GM23248 (cell line): ENCODE results near the gene SCAF1. TPM values are rescaled to one million over a fixed set of nuclear protein-coding genes. Genes with fewer than 3 reads are reported as not detected.
"Not testable (repeated sequence)": the region's sequence is repeated elsewhere in the genome, so short reads cannot be mapped to it uniquely, and the experiment has no call there.

Experiments
- DNase-seq: peaks from one replicate; pipeline ENCODE4 v3.0.0-alpha.2; 2015
- H2AFZ ChIP-seq: fragments of 200-600 bp; sonication (generic); 2 replicates; pipeline ENCODE4 v1.6.1; 2016; ENCODE audit warnings: antibody characterized with exemption
- H3F3A ChIP-seq: fragments of 200-600 bp; sonication (generic); 2 replicates; pipeline ENCODE4 v1.6.1; 2016; ENCODE audit warnings: mild to moderate bottlenecking, antibody characterized with exemption, mixed run types; ENCODE audit not compliant: insufficient read depth
- H3K27ac ChIP-seq: fragments of 200-600 bp; sonication (generic); 2 replicates; pipeline ENCODE4 v1.5.1; 2016; ENCODE audit warnings: mild to moderate bottlenecking
- H3K27me3 ChIP-seq: fragments of 200-600 bp; sonication (generic); replicated peaks from 2 replicates; pipeline ENCODE4 v1.6.1; 2016; ENCODE audit warnings: mild to moderate bottlenecking; ENCODE audit not compliant: insufficient read depth
- H3K36me3 ChIP-seq: fragments of 200-600 bp; sonication (generic); 2 replicates; pipeline ENCODE4 v1.6.1; 2016; ENCODE audit warnings: low read depth, mild to moderate bottlenecking
- H3K4me1 ChIP-seq: fragments of 200-600 bp; sonication (generic); 2 replicates; pipeline ENCODE4 v1.6.1; 2016; ENCODE audit warnings: mild to moderate bottlenecking; ENCODE audit not compliant: insufficient read depth
- H3K4me2 ChIP-seq: fragments of 200-600 bp; sonication (generic); one replicate; pipeline ENCODE4 v1.6.1; 2016; ENCODE audit warnings: mild to moderate bottlenecking; ENCODE audit not compliant: unreplicated experiment
- H3K4me3 ChIP-seq: fragments of 200-600 bp; sonication (generic); 2 replicates; pipeline ENCODE4 v1.5.1; 2016; ENCODE audit warnings: mild to moderate bottlenecking
- H3K79me2 ChIP-seq: fragments of 200-600 bp; sonication (generic); 2 replicates; pipeline ENCODE4 v1.6.1; 2016; ENCODE audit warnings: mild to moderate bottlenecking; ENCODE audit not compliant: insufficient read depth
- H3K9ac ChIP-seq: fragments of 200-600 bp; sonication (generic); 2 replicates; pipeline ENCODE4 v1.6.1; 2016; ENCODE audit warnings: mild to moderate bottlenecking
- H3K9me2 ChIP-seq: fragments of 200-600 bp; sonication (generic); 2 replicates; pipeline ENCODE4 v1.6.1; 2016; ENCODE audit warnings: mixed run types, mild to moderate bottlenecking, moderate library complexity; ENCODE audit not compliant: insufficient read depth
- H3K9me3 ChIP-seq: fragments of 200-600 bp; sonication (generic); one replicate; pipeline ENCODE4 v1.6.1; 2017; ENCODE audit warnings: low read depth
- H4K20me1 ChIP-seq: fragments of 200-600 bp; sonication (generic); 2 replicates; pipeline ENCODE4 v1.6.0; 2016; ENCODE audit not compliant: insufficient read depth
- EZH2 ChIP-seq: fragments of 200-600 bp; sonication (generic); IDR thresholded peaks from 2 replicates; pipeline ENCODE4 v1.6.1; 2018; ENCODE audit warnings: antibody characterized with exemption, mild to moderate bottlenecking; ENCODE audit not compliant: insufficient read depth, poor library complexity, severe bottlenecking
- EZH2phosphoT487 ChIP-seq: fragments of 200-600 bp; sonication (generic); IDR thresholded peaks from 2 replicates; pipeline ENCODE4 v1.6.1; 2018; ENCODE audit warnings: antibody characterized with exemption, moderate library complexity, mild to moderate bottlenecking, low read depth; ENCODE audit not compliant: insufficient read depth
- WGBS, 2 experiments: methylation state at CpG; one replicate each; pipeline ENCODE4 v1.1.6; 2015 to 2017; ENCODE audit warnings: low lambda C conversion rate in 2 of 2, low coverage in 1 of 2; ENCODE audit errors: missing lambda C conversion rate in 2 of 2; 5-methylcytosine and 5-hydroxymethylcytosine counted together
- in situ Hi-C: fragments of 300-500 bp; cut with MboI; formaldehyde crosslinking; loops from 2 replicates; pipeline ENCODE4 v1.15.0; 2020
- polyA plus RNA-seq: library from polyadenylated mRNA; unstranded; fragments of >200 nt; fragmentation: Nextera tagmentation; extraction: Ambion mirVana; gene quantifications from 2 replicates; pipeline ENCODE4 v1.2.1, GENCODE V29; 2016
- total RNA-seq: library from RNA; depleted of rRNA; stranded (reverse); fragments of >200 nt; shearing (Covaris generic); gene quantifications from 2 replicates; pipeline ENCODE4 v1.2.3, GENCODE V29; 2014

The SCAF1 gene
- total and polyA plus RNA-seq, 2 experiments from 2014 or later = 8.5 to 18.6 TPM

DNA sequence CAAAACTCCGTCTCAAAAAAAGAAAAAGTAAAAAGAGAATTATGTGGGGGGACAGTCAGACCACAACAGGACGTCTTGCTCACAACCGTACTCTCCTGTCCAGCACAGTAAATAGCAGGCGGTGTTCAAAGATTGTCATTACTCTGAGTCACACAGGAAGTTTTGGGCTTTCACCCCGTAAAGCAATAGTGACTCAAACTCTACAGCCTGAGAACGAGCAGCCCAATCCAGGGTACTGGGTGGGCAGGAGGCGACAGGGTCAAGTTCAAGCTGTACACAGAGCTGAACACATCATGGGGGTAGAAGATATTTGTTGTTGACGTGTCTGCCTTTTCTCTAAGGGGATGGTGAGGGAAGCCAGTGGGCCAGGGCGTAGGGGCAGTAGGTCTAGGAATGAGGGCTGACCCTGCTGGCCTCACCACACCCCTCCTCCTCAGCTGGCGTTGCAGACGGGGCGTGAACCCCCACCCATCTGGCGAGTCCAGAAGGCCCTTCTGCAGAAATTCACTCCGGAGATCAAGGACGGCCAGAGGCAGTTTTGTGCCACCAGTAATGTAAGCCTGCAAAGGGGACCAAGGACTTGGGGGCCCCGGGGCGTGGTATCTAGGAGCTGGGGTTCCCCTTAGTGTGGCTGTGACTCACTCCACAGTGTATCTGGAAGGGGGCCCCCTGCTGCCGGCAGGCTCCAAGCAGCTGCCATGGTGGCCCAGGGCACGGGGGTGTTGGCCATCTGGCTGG, 27.7 kb upstream of the SCAF1 start:
- Histone ChIP-seq H2AFZ (no peak overlapping the region), H3K27ac (peak overlapping the region; percentile 93), H3K9me2 (no peaks in the 10 kb centered on the region), H3K4me3 (peak overlapping the region; percentile 41), H3K27me3 (no peaks in the 10 kb centered on the region), H3K9ac (peak overlapping the region; percentile 77), H3K4me1 (peaks cover 26% of the 10 kb centered on the region), H4K20me1 (no peaks in the 10 kb centered on the region), H3K36me3 (peaks cover 8% of the 10 kb centered on the region), H3K4me2 (peak overlapping the region; percentile 62), H3F3A (peaks cover 19% of the 10 kb centered on the region), H3K9me3 (no peaks in the 10 kb centered on the region), H3K79me2 (peaks cover 76% of the 10 kb centered on the region)
- in situ Hi-C loops = no loop called here
- 22 to 31% methylated on average over 18 to 19 of the region's 19 CpGs for whole genome bisulfite sequencing, 2 experiments
- no peak for TF ChIP-seq EZH2phosphoT487
- peak; percentile 94 for DNase-seq

DNA sequence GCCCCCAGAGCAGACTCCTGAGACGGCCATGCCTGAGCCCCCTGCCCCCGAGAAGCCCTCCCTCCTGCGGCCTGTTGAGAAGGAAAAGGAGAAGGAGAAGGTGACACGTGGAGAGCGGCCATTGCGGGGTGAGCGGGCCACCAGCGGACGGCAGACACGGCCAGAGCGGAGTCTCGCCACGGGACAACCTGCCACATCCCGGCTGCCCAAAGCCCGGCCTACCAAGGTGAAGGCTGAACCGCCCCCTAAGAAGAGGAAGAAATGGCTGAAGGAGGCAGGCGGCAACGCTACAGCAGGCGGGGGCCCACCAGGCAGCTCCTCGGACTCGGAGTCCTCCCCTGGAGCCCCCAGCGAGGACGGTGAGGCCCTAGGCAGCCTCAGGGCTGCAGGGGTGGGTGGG, 26.1 kb upstream of the SCAF1 start:
- no peak for DNase-seq
- Histone ChIP-seq H2AFZ (no peak overlapping the region), H3K4me3 (no peak overlapping the region), H3K36me3 (peaks cover 13% of the 10 kb centered on the region), H3K9me2 (no peaks in the 10 kb centered on the region), H3K27me3 (no peaks in the 10 kb centered on the region), H3F3A (peaks cover 19% of the 10 kb centered on the region), H3K9ac (no peak overlapping the region), H3K27ac (no peak overlapping the region), H4K20me1 (no peaks in the 10 kb centered on the region), H3K79me2 (peaks cover 66% of the 10 kb centered on the region), H3K4me1 (peaks cover 26% of the 10 kb centered on the region), H3K4me2 (no peak overlapping the region), H3K9me3 (no peaks in the 10 kb centered on the region)
- in situ Hi-C loops = no loop called here
- WGBS, 2 experiments = 95 to 96% methylated on average over 19 to 23 of the region's 23 CpGs
- no peak for TF ChIP-seq EZH2phosphoT487
- no peak for TF ChIP-seq EZH2

DNA sequence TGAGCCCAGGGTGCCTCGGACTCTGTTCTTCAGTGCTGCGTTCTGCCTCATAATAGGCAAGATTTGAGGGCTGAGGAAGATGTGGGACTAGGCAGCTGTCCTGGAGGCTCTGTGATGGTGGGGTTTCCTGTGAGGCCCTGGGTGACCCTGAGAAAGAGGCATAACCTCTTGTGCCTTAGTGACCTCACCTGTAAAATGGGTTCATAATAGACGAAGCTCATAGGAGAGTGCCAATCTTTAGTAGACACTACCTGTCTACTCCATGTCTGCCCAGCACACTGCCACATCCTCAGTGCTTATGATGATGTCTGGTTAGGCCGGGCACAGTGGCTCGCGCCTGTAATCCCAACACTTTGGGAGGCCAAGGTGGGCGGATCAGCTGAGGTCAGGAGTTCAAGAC, 25.5 kb upstream of the SCAF1 start:
- Histone ChIP-seq H3K9ac (no peak overlapping the region), H4K20me1 (no peaks in the 10 kb centered on the region), H3K27me3 (no peaks in the 10 kb centered on the region), H3F3A (peaks cover 19% of the 10 kb centered on the region), H3K4me1 (peaks cover 26% of the 10 kb centered on the region), H3K9me3 (no peaks in the 10 kb centered on the region), H3K9me2 (no peaks in the 10 kb centered on the region), H3K4me2 (no peak overlapping the region), H2AFZ (no peak overlapping the region), H3K27ac (no peak overlapping the region), H3K36me3 (peaks cover 13% of the 10 kb centered on the region), H3K4me3 (no peak overlapping the region), H3K79me2 (peaks cover 60% of the 10 kb centered on the region)
- no peak for DNase-seq
- in situ Hi-C loops = no loop called here
- TF ChIP-seq EZH2 = no peak
- no peak for TF ChIP-seq EZH2phosphoT487
- 91 to 99% methylated on average over 7 of the region's 7 CpGs for WGBS, 2 experiments

DNA sequence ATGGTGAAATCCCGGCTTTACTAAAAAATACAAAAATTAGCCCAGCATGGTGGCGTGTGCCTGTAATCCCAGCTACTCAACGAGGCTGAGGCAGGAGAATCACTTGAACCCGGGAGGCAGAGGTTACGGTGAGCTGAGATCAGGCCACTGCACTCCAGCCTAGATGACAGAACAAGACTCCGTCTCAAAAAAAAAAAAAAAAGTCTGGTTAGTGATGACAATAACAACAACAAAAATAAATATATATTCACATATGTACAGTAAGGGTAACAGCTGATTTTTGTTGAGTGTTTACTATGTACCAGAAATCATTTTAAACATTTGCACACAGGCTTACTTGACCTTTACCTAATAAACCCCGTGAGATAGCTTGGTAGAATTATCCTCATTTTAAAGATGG, 25.1 kb upstream of the SCAF1 start:
- Histone ChIP-seq H3K79me2 (peaks cover 57% of the 10 kb centered on the region), H3K4me1 (peaks cover 25% of the 10 kb centered on the region), H3K27me3 (no peaks in the 10 kb centered on the region), H3K9me2 (no peaks in the 10 kb centered on the region), H3K36me3 (peaks cover 13% of the 10 kb centered on the region), H3F3A (peaks cover 19% of the 10 kb centered on the region), H4K20me1 (no peaks in the 10 kb centered on the region), H3K4me2 (no peak overlapping the region), H3K27ac (no peak overlapping the region), H3K9me3 (no peaks in the 10 kb centered on the region), H3K4me3 (no peak overlapping the region), H3K9ac (no peak overlapping the region), H2AFZ (no peak overlapping the region)
- in situ Hi-C loops = no loop called here
- TF ChIP-seq EZH2 (no peak), EZH2phosphoT487 (no peak)
- WGBS, 2 experiments = 91 to 94% methylated on average over 7 of the region's 7 CpGs
- no peak for DNase-seq

DNA sequence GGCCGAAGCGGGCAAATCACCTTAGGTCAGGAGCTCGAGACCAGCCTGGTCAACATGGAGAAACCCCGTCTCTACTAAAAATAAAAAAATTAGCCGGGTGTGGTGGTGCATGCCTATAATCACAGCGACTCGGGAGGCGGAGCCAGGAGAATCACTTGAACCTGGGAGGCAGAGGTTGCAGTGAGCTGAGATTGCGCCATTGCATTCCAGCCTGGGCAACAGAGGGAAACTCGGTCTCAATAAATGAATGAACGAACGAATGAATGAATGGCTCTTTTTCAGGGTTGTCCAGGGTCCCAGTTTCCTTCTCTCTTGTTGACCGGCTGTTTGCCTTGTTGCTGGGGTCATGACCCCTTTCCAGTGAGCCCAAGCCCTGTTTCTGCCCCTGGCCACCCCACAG, 24.1 kb upstream of the SCAF1 start:
- H3K79me2 ChIP-seq = peaks cover 48% of the 10 kb centered on the region
- DNase-seq, H3K9me3 ChIP-seq, H3K9me2 ChIP-seq, H3K9ac ChIP-seq, in situ Hi-C loops, H3K4me2 ChIP-seq, H3K27ac ChIP-seq, H4K20me1 ChIP-seq, H3K4me3 ChIP-seq, H2AFZ ChIP-seq, H3K27me3 ChIP-seq: not testable (repeated sequence)
- peaks cover 19% of the 10 kb centered on the region for H3K4me1 ChIP-seq
- H3K36me3 ChIP-seq = peaks cover 13% of the 10 kb centered on the region
- H3F3A ChIP-seq = peaks cover 15% of the 10 kb centered on the region
- WGBS, 2 experiments = 87 to 90% methylated on average over 13 of the region's 13 CpGs
